Tibial nerve (tissue), 4 donors: Measurements from ENCODE around the gene PCDHGA8. TPM values are rescaled to one million over a fixed set of nuclear protein-coding genes. Genes with fewer than 3 reads are reported as not detected.
"Not testable (repeated sequence)": the region's sequence is repeated elsewhere in the genome, so short reads cannot be mapped to it uniquely, and the experiment has no call there.

Experiments
- DNase-seq, 2 donors: peaks; one replicate each; pipeline ENCODE4 v3.0.0-alpha.2; 2019; ENCODE audit warnings: low spot score in 2 of 2
- H3K27ac ChIP-seq, 4 donors: fragments of 200-600 bp; sonication (generic) in 3 of 4; one replicate each; pipeline ENCODE4 v1.5.1; 2017 to 2019; ENCODE audit warnings: mild to moderate bottlenecking in 1 of 4
- H3K27me3 ChIP-seq, 2 donors: fragments of 200-600 bp; sonication (generic) in 1 of 2; one replicate each; pipeline versions ENCODE4 v1.5.1 to v1.6.0; 2017 to 2019
- H3K36me3 ChIP-seq, 3 donors: fragments of 200-600 bp; sonication (generic); one replicate each; pipeline ENCODE4 v1.5.1; 2018 to 2019
- H3K4me1 ChIP-seq, 4 donors: fragments of 200-600 bp; sonication (generic) in 3 of 4; one replicate each; pipeline ENCODE4 v1.5.1; 2017 to 2019
- H3K4me3 ChIP-seq, 4 donors: fragments of 200-600 bp; sonication (generic) in 3 of 4; one replicate each; pipeline ENCODE4 v1.5.1; 2017 to 2019; ENCODE audit warnings: mild to moderate bottlenecking in 1 of 4, moderate library complexity in 1 of 4
- H3K9me3 ChIP-seq, 4 donors: fragments of 200-600 bp; sonication (generic) in 3 of 4; one replicate each; pipeline ENCODE4 v1.5.1; 2017 to 2019
- EP300 ChIP-seq, 2 donors: sonication (generic); formaldehyde crosslinking; IDR thresholded peaks; one replicate each; pipeline ENCODE4 v1.6.1; 2017; ENCODE audit warnings: antibody characterized with exemption in 2 of 2, mild to moderate bottlenecking in 1 of 2
- POLR2A ChIP-seq, 2 donors: fragments of 450-650 bp; IDR thresholded peaks; one replicate each; pipeline ENCODE4 v1.6.1; 2017; ENCODE audit warnings: antibody characterized with exemption in 2 of 2, mild to moderate bottlenecking in 2 of 2, moderate library complexity in 2 of 2
- WGBS, 2 donors: methylation state at CpG; one replicate each; pipeline ENCODE4 v1.1.5; 2018; 5-methylcytosine and 5-hydroxymethylcytosine counted together
- total RNA-seq, 4 donors: library from RNA; depleted of rRNA; stranded (reverse); fragments of >200 nt; gene quantifications; one replicate each; pipeline ENCODE4 v1.1.0, GENCODE V29; 2016
- TF ChIP-seq, protein P1 (sequence below), 5 experiments: fragments of 200-600 bp in 3 of 5; fragments of 450-650 bp in 2 of 5; sonication (generic) in 3 of 5; IDR thresholded peaks; one replicate each; pipeline ENCODE4 v1.5.1; 2016 to 2019; ENCODE audit warnings: antibody characterized with exemption in 5 of 5, mild to moderate bottlenecking in 3 of 5, moderate library complexity in 2 of 5

Gene PCDHGA8
- total RNA-seq, 4 donors from 2014 or later = 5.5 to 9.3 (median 6.6) TPM

DNA sequence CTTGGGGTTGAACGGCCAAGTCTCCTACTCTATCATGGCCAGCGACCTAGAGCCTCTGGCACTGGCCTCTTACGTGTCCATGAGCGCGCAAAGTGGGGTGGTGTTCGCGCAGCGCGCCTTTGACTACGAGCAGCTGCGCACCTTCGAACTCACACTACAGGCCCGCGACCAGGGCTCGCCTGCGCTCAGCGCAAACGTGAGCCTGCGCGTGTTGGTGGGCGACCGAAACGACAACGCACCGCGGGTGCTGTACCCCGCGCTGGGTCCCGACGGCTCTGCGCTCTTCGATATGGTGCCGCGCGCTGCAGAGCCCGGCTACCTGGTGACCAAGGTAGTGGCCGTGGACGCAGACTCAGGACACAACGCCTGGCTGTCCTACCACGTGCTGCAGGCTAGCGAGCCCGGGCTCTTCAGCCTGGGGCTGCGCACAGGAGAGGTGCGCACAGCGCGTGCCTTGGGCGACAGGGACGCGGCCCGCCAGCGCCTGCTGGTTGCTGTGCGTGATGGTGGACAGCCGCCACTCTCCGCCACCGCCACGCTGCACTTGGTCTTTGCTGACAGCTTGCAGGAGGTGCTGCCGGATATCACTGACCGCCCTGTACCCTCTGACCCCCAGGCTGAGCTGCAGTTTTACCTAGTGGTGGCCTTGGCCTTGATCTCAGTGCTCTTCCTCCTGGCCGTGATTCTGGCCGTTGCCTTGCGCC is 7.3 kb downstream of the PCDHGA8 start:
- Histone ChIP-seq H3K4me3 (no peak overlapping the region), H3K4me1 (no peaks in the 10 kb centered on the region), H3K27ac (no peak overlapping the region), H3K9me3 (peaks cover 3 to 94% (median 50%) of the 10 kb centered on the region in 4 donors), H3K36me3 (peaks cover 0 to 14% (median 0%) of the 10 kb centered on the region in 3 donors), H3K27me3 (no peaks in the 10 kb centered on the region)
- DNase-seq = no peak
- TF ChIP-seq, protein P1, sequence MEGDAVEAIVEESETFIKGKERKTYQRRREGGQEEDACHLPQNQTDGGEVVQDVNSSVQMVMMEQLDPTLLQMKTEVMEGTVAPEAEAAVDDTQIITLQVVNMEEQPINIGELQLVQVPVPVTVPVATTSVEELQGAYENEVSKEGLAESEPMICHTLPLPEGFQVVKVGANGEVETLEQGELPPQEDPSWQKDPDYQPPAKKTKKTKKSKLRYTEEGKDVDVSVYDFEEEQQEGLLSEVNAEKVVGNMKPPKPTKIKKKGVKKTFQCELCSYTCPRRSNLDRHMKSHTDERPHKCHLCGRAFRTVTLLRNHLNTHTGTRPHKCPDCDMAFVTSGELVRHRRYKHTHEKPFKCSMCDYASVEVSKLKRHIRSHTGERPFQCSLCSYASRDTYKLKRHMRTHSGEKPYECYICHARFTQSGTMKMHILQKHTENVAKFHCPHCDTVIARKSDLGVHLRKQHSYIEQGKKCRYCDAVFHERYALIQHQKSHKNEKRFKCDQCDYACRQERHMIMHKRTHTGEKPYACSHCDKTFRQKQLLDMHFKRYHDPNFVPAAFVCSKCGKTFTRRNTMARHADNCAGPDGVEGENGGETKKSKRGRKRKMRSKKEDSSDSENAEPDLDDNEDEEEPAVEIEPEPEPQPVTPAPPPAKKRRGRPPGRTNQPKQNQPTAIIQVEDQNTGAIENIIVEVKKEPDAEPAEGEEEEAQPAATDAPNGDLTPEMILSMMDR (IDR thresholded peaks at IDR 0.05) = no peak
- TF ChIP-seq POLR2A (IDR thresholded peaks at IDR 0.05) (no peak), EP300 (IDR thresholded peaks at IDR 0.05) (no peak)
- 26 to 31% methylated on average over 45 to 49 of the region's 61 CpGs for WGBS, 2 donors

DNA sequence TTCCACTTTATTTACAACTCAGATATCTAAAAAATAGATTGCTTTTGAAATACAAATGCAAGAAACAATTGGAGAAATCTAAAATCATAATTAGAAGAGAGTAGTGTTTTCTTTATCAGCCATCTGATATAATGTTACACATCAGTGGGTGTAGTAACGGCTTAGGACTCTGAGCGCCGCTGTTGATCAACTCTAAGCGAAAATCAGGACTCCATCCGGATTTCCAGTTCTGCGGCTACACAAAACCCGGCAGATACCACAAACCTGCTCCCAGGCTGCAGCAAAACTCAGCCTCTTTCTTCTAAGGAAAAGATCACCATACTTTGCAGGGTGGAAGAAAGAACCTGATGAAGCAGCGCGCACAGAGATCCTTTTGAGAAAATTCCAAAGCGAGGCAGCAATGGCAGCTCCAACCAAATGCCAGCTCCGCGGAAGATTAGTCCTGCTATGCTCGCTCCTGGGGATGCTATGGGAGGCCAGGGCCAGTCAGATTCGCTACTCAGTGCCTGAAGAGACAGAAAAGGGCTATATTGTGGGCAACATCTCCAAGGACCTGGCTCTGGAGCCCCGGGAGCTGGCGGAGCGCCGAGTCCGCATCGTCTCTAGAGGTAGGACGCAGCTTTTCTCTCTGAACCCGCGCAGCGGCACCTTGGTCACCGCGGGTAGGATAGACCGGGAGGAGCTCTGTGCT is 10.3 kb downstream of the PCDHGA8 start, which contains the start of gene PCDHGA9:
Gene PCDHGA9 (plus strand): TSS at position 226 of the 691 bp plus-strand sequence. CDS start 175 bp downstream, at position 401.
- Histone ChIP-seq H3K4me1 (no peaks in the 10 kb centered on the region), H3K9me3 (peaks cover 0 to 94% (median 50%) of the 10 kb centered on the region in 4 donors), H3K27ac (no peak within 1 kb of the TSS), H3K27me3 (no peaks in the 10 kb centered on the region), H3K36me3 (peaks cover 0 to 20% (median 0%) of the 10 kb centered on the region in 3 donors), H3K4me3 (peak within 1 kb of the TSS in 1 of 4 donors; percentile 34)
- 16 to 21% methylated on average over 27 of the region's 27 CpGs for WGBS, 2 donors
- no peak for TF ChIP-seq EP300 (IDR thresholded peaks at IDR 0.05)
- TF ChIP-seq, protein P1 (IDR thresholded peaks at IDR 0.05) = peak in 1 of 5 experiments; percentile 8
- DNase-seq = no peak

DNA sequence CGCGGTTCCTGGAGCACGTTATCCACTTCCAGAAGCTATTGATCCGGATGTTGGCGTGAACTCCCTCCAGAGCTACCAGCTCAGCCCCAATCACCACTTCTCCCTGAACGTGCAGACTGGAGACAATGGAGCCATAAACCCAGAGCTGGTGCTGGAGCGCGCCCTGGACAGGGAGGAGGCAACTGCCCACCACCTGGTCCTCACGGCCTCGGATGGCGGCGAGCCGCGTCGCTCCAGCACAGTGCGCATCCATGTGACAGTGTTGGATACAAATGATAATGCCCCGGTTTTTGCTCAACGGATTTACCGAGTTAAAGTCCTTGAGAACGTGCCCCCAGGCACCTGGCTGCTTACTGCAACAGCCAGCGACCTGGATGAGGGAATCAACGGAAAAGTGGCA is 11.0 kb downstream of the PCDHGA8 start:
- Histone ChIP-seq H3K27me3 (no peaks in the 10 kb centered on the region), H3K4me1 (no peaks in the 10 kb centered on the region), H3K9me3 (peaks cover 0 to 97% (median 52%) of the 10 kb centered on the region in 4 donors), H3K36me3 (peaks cover 0 to 22% (median 0%) of the 10 kb centered on the region in 3 donors), H3K4me3 (peak overlapping the region in 1 of 4 donors; percentile 34), H3K27ac (no peak overlapping the region)
- no peak for TF ChIP-seq POLR2A (IDR thresholded peaks at IDR 0.05)
- TF ChIP-seq, protein P1 (IDR thresholded peaks at IDR 0.05) = no peak
- TF ChIP-seq EP300 (IDR thresholded peaks at IDR 0.05) = no peak
- no peak for DNase-seq
- WGBS, 2 donors = 35 to 39% methylated on average over 22 of the region's 22 CpGs

DNA sequence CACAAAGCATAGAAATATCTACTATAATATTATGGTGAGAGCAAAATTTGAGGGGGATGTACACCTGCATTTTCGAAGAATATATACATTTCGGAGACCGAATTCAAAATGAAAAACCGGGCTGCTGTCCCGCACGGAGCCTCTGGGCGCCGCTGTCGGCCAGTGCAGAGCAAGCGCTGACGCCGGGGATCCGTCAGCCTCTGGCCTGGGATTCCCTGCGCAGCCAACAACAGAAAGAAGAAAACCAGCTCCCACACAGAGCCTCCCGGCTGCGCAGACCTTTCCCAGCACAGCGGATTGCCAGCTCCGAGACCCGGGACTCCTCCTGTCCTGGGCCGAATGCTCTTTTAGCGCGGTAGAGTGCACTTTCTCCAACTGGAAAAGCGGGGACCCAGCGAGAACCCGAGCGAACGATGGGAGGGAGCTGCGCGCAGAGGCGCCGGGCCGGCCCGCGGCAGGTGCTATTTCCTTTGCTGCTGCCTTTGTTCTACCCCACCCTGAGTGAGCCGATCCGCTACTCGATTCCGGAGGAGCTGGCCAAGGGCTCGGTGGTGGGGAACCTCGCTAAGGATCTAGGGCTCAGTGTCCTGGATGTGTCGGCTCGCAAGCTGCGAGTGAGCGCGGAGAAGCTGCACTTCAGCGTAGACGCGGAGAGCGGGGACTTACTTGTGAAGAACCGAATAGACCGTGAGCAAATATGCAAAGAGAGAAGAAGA is 15.5 kb downstream of the PCDHGA8 start, which contains the start of gene PCDHGB6:
Gene PCDHGB6 (plus strand): TSS at position 232 of the 716 bp plus-strand sequence. CDS start 182 bp downstream, at position 414.
- Histone ChIP-seq H3K36me3 (peaks cover 0 to 42% (median 0%) of the 10 kb centered on the region in 3 donors), H3K9me3 (peaks cover 3 to 99% (median 46%) of the 10 kb centered on the region in 4 donors), H3K4me3 (peak within 1 kb of the TSS in 3 of 4 donors; percentile 7 to 42 (median 16))
- not testable (repeated sequence) for H3K4me1 ChIP-seq, DNase-seq, H3K27me3 ChIP-seq, H3K27ac ChIP-seq
- WGBS, 2 donors = 13% methylated on average over 37 to 41 of the region's 51 CpGs
- TF ChIP-seq, protein P1 (IDR thresholded peaks at IDR 0.05) = peak; percentile 9 to 53 (median 41)
